ENCODE measurements around the gene YTHDC2. TPM values are rescaled to one million over a fixed set of nuclear protein-coding genes. Genes with fewer than 3 reads are reported as not detected.
"Not testable (repeated sequence)": the region's sequence is repeated elsewhere in the genome, so short reads cannot be mapped to it uniquely, and the experiment has no call there.

The YTHDC2 gene
- total RNA-seq, 1 donor from 2014 or later: 21.8 TPM

GRCh38 chr5:113600255-113600905 is 86.9 kb downstream of the YTHDC2 start:
- DNase-seq (ENCODE audit: extremely low read depth, low read depth, low spot score): no peak

GRCh38 chr5:113601423-113601822 is 87.9 kb downstream of the YTHDC2 start:
- no peak for DNase-seq (ENCODE audit: extremely low read depth, low read depth, low spot score)

- not testable (repeated sequence) for DNase-seq (ENCODE audit: extremely low read depth, low read depth, low spot score)
These were observed 89.8 kb downstream of the YTHDC2 start for GRCh38 chr5:113603246-113603645.

DNA sequence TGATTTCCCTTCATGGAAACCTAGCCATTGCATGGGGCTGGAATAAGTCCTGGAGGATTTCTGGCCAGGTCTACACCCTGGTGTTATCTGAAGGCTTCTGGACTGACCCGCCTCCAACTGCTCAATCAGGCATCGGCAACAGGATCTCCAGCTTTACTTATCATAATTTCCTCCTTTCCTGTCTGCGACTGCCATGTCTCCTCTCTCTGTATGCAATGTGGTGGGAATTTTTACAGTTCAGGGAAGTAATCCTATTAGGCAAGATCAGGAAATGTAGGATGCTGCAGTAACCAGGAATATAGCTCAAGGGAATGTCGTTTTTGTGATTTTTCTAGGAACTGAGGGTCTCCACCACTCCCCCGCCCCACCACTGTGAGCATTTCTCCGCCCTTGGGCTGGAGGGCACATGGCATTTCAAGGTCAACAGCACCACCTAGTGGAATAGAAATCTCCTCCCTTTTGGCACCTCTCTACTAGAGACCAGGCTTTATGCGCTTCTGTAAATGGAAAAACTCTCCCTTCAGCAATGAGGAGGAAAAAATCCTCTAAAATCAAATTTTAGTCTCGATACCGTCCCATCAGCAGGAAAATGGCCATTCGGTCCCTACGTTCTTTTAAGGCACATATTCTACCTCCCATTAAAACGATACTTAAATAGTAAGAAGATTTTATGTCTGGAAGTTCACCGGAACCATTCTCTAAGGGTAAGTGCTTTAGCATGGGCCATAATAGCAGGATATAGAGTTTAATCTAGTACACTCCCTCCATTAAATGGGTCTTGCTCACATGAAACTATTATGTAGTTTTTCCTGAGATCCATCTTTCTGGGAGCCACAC is 93.0 kb downstream of the YTHDC2 start:
- no peak for DNase-seq (ENCODE audit: extremely low read depth, low read depth, low spot score)

DNA sequence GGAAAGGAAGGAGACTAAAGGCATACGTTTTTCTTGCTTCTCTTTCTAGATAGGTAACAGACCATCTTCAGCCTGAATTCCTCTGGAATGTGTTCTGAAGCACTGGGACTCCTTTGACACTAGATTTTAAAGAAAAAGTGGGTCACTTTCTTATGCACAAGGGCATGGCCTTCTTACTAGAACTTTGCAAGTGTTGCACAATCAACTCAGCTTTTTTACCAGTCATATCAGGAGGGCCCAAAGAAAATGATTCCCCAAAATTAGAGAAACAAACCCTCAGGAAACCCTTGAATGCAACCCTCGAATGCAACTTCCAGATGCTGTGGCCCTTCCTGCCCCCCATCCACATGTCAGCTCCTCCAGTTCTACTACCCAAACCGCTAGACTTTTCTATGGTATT is 93.9 kb downstream of the YTHDC2 start:
- DNase-seq (ENCODE audit: extremely low read depth, low read depth, low spot score): no peak

GRCh38 chr5:113608113-113608596 is 94.7 kb downstream of the YTHDC2 start:
- no peak for DNase-seq (ENCODE audit: extremely low read depth, low read depth, low spot score)

- DNase-seq (ENCODE audit: extremely low read depth, low read depth, low spot score): no peak
These were observed 98.6 kb downstream of the YTHDC2 start for GRCh38 chr5:113612060-113612496.

- no peak for DNase-seq (ENCODE audit: extremely low read depth, low read depth, low spot score)
These were observed 100.7 kb downstream of the YTHDC2 start for GRCh38 chr5:113614191-113614590.

- no peak for DNase-seq (ENCODE audit: extremely low read depth, low read depth, low spot score)
These were observed 102.2 kb downstream of the YTHDC2 start for GRCh38 chr5:113615708-113616107.

DNA sequence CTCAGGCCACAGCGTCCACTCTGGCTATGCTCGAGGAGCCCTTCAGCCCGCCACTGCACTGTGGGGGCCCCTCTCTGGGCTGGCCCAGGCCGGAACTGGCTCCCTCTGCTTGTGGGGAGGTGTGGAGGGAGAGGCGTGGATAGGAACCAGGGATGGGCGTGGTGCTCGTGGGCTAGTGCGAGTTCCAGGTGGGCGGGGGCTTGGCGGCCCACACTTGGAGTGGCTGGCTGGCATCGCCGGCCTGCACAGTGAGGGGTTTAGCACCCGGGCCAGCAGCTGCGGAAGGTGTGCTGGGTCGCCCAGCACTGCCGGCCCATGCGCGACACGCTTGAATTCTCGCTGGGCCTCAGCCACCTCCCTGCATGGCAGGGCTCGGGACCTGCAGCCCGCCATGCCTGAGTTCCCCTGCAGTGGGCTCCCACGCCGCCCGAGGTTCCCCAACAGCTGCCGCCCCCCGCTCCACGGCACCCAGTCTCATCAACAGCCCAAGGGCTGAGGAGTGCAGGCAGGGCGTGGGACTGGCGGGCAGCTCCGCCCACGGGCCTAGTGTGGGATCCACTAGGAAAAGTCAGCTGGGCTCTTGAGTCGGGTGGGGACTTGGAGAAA is 103.8 kb downstream of the YTHDC2 start:
- no peak for DNase-seq (ENCODE audit: extremely low read depth, low read depth, low spot score)

DNA sequence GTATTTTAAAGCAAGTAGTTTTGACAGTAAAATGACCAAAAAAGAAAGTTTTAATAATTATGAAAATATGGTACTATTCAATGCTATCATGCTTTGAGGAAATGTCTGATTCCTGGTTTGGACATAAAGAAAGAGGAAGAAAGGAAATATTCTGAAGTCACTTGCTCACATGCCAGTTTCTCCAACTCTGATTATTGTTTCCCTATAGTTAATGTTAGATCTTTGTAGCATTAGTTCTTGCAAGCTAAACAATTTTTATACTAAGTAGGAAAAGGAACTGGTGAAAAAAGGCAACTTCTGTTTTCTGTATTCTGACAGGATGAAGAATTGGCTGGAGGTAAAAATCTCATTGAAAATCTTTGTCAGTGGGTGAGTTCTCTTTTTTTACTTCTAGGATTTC is 119.5 kb downstream of the YTHDC2 start:
- no peak for DNase-seq (ENCODE audit: extremely low read depth, low read depth, low spot score)

- no peak for DNase-seq (ENCODE audit: extremely low read depth, low read depth, low spot score)
These were observed 121.5 kb downstream of the YTHDC2 start for GRCh38 chr5:113634957-113635356.

DNA sequence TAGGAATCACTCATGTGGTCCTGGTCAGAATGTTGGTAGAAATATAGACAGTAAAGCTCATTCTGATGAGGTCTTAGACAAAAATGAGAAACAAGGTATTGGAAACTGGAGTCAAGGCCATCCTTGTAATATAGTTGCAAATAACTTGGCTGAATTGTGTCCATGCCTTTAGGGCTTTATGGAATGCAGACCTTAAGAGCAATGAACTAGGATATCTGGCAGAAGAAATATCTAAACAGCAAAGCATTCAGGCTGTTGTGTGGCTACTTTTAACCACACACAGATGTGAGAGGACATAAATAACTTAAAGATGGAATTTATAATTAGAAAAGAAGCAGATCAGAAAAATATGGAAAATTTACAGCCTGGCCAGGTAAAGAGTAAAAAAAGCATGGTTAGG is 128.2 kb downstream of the YTHDC2 start:
- no peak for DNase-seq (ENCODE audit: extremely low read depth, low read depth, low spot score)

Other genes starting within 250 kb of the YTHDC2 start
- gene TSSK1B, start 78.7 kb upstream of the YTHDC2 start, total RNA-seq: not detected in 2 replicates
- 20.1 and 30.2 TPM in 2 replicates for gene MCC, start 25.2 kb upstream of the YTHDC2 start, total RNA-seq